IMR-90 (cell line): Measurements from ENCODE around the gene ARL6IP6. TPM values are rescaled to one million over a fixed set of nuclear protein-coding genes. Genes with fewer than 3 reads are reported as not detected.

Experiments used
- ATAC-seq: fragments of 200-7000 bp; cut with Tn5 transposase; 2 replicates; pipeline ENCODE4 v1.9.1; 2020; ENCODE audit warnings: low read depth, mild to moderate bottlenecking, moderate library complexity
- BruUV-seq: library from RNA; stranded (reverse); fragments of 400-500 nt; replicated peaks from 2 replicates; lab custom pipeline; 2021; lab: Mats Ljungman, UMichigan
- CTCF ChIA-PET: fragments of 300-600 bp; formaldehyde crosslinking; extraction: SDS; loops from one replicate; lab custom pipeline; 2021; ENCODE audit warnings: antibody characterized with exemption; lab: Yijun Ruan, JAX
- POLR2A ChIA-PET: fragments of 300-600 bp; sonication (Branson Sonifier 250); formaldehyde crosslinking; loops from one replicate; lab custom pipeline; 2022; ENCODE audit warnings: antibody characterized with exemption; ENCODE audit not compliant: unreplicated experiment; lab: Charles Lee
- DNase-seq: peaks from one replicate; pipeline ENCODE4 v3.0.0; 2013
- H2AFZ ChIP-seq: replicated peaks from 2 replicates; pipeline ENCODE3; 2013; ENCODE audit warnings: low read length, mild to moderate bottlenecking; ENCODE audit not compliant: poor library complexity
- H2AK5ac ChIP-seq: 2 replicates; pipeline ENCODE4 v1.6.1; 2013; ENCODE audit warnings: low read depth, low read length, inconsistent platforms
- H2AK9ac ChIP-seq: replicated peaks from 2 replicates; pipeline ENCODE3; 2013; ENCODE audit warnings: mild to moderate bottlenecking, low read depth, low read length, moderate library complexity; ENCODE audit not compliant: poor library complexity
- H2BK120ac ChIP-seq: 2 replicates; pipeline ENCODE4 v1.6.1; 2013; ENCODE audit warnings: low read depth, low read length, inconsistent platforms
- H2BK15ac ChIP-seq: 3 replicates; pipeline ENCODE4 v1.6.1; 2013; ENCODE audit warnings: low read depth, low read length, inconsistent platforms
- H2BK20ac ChIP-seq: 2 replicates; pipeline ENCODE4 v1.6.1; 2013; ENCODE audit warnings: low read depth, mild to moderate bottlenecking, inconsistent platforms, low read length, moderate library complexity
- H2BK5ac ChIP-seq: 2 replicates; pipeline ENCODE4 v1.6.1; 2013; ENCODE audit warnings: mild to moderate bottlenecking, low read depth, low read length, inconsistent platforms; ENCODE audit not compliant: poor library complexity, severe bottlenecking
- H3K14ac ChIP-seq: replicated peaks from 2 replicates; pipeline ENCODE4 v1.6.1; 2013; ENCODE audit warnings: low read depth, low read length, inconsistent platforms
- H3K18ac ChIP-seq: 2 replicates; pipeline ENCODE4 v1.6.1; 2013; ENCODE audit warnings: low read depth, low read length, control low read depth
- H3K23ac ChIP-seq: 2 replicates; pipeline ENCODE4 v1.6.1; 2013; ENCODE audit warnings: low read depth, low read length, inconsistent platforms
- H3K27ac ChIP-seq: 2 replicates; pipeline ENCODE4 v1.5.1; 2013; ENCODE audit warnings: mild to moderate bottlenecking, control low read depth, low read length; ENCODE audit not compliant: insufficient read depth
- H3K27me3 ChIP-seq: 2 replicates; pipeline ENCODE4 v1.6.1; 2013; ENCODE audit warnings: low read length; ENCODE audit not compliant: control insufficient read depth, insufficient read depth
- H3K36me3 ChIP-seq: 2 replicates; pipeline ENCODE4 v1.6.1; 2013; ENCODE audit warnings: low read length, mixed read lengths; ENCODE audit not compliant: control insufficient read depth, insufficient read depth
- H3K4ac ChIP-seq: 2 replicates; pipeline ENCODE4 v1.6.1; 2013; ENCODE audit warnings: low read depth, low read length, inconsistent platforms
- H3K4me1 ChIP-seq: 2 replicates; pipeline ENCODE4 v1.6.1; 2013; ENCODE audit warnings: low read length, mixed read lengths; ENCODE audit not compliant: control insufficient read depth, insufficient read depth
- H3K4me2 ChIP-seq: 2 replicates; pipeline ENCODE4 v1.6.1; 2013; ENCODE audit warnings: low read depth, mild to moderate bottlenecking, control low read depth, low read length, moderate library complexity
- H3K4me3 ChIP-seq: 2 replicates; pipeline ENCODE4 v1.5.1; 2013; ENCODE audit warnings: low read depth, mild to moderate bottlenecking, control low read depth, low read length, moderate library complexity; ENCODE audit not compliant: insufficient read depth
- H3K56ac ChIP-seq: 2 replicates; pipeline ENCODE4 v1.6.1; 2013; ENCODE audit warnings: low read length, inconsistent platforms; ENCODE audit not compliant: insufficient read depth; ENCODE audit errors: extremely low read depth
- H3K79me1 ChIP-seq, 2 experiments: 2 replicates each; pipeline ENCODE4 v1.6.1; 2013; ENCODE audit warnings: low read length in 2 of 2, inconsistent platforms in 1 of 2, low read depth in 1 of 2
- H3K9ac ChIP-seq: 2 replicates; pipeline ENCODE4 v1.6.1; 2013; ENCODE audit warnings: low read depth, low read length, control low read depth
- H3K9me1 ChIP-seq: 2 replicates; pipeline ENCODE4 v1.6.1; 2013; ENCODE audit warnings: low read length, inconsistent platforms; ENCODE audit not compliant: insufficient read depth
- H3K9me3 ChIP-seq: 2 replicates; pipeline ENCODE4 v1.6.1; 2013; ENCODE audit warnings: low read length; ENCODE audit not compliant: control insufficient read depth, insufficient read depth
- H4K20me1 ChIP-seq: 2 replicates; pipeline ENCODE4 v1.6.1; 2013; ENCODE audit warnings: low read length, inconsistent platforms; ENCODE audit not compliant: insufficient read depth
- H4K5ac ChIP-seq: 2 replicates; pipeline ENCODE4 v1.6.1; 2013; ENCODE audit warnings: mild to moderate bottlenecking, low read depth, low read length, control low read depth
- H4K8ac ChIP-seq, 2 experiments: 2 replicates each; pipeline ENCODE4 v1.6.1; 2013; ENCODE audit warnings: low read depth in 2 of 2, low read length in 2 of 2, control low read depth in 1 of 2, inconsistent platforms in 1 of 2
- H4K91ac ChIP-seq: 2 replicates; pipeline ENCODE4 v1.6.1; 2013; ENCODE audit warnings: low read depth, low read length, inconsistent platforms; ENCODE audit not compliant: insufficient read depth
- BHLHE40 ChIP-seq: fragments of 150-350 bp; IDR thresholded peaks from 2 replicates; pipeline ENCODE4 v1.6.1; 2016; ENCODE audit warnings: mild to moderate bottlenecking, low read depth, low read length
- CEBPB ChIP-seq: IDR thresholded peaks from 2 replicates; pipeline ENCODE4 v1.6.1; 2012; ENCODE audit warnings: low read depth, low read length, improper control_type of control experiment
- CHD1 ChIP-seq: IDR thresholded peaks from 2 replicates; pipeline ENCODE4 v1.6.1; 2012; ENCODE audit warnings: low read depth, low read length, improper control_type of control experiment
- CTCF ChIP-seq: conservative IDR thresholded peaks from 2 replicates; pipeline ENCODE4 v1.5.1; 2012; ENCODE audit warnings: mild to moderate bottlenecking, low read depth, low read length, improper control_type of control experiment
- FOS ChIP-seq: fragments of 150-350 bp; IDR thresholded peaks from 2 replicates; pipeline ENCODE4 v1.6.1; 2016; ENCODE audit warnings: low read depth, low read length
- MAFK ChIP-seq: IDR thresholded peaks from 2 replicates; pipeline ENCODE4 v1.6.1; 2012; ENCODE audit warnings: low read depth, low read length, improper control_type of control experiment
- MAZ ChIP-seq: IDR thresholded peaks from 2 replicates; pipeline ENCODE4 v1.6.1; 2012; ENCODE audit warnings: low read depth, mild to moderate bottlenecking, low read length, improper control_type of control experiment, moderate library complexity, borderline replicate concordance
- MXI1 ChIP-seq: IDR thresholded peaks from 2 replicates; pipeline ENCODE4 v1.6.1; 2012; ENCODE audit warnings: low read depth, mild to moderate bottlenecking, low read length, moderate library complexity, borderline replicate concordance
- NFE2L2 ChIP-seq: fragments of 150-350 bp; IDR thresholded peaks from 2 replicates; pipeline ENCODE4 v1.6.1; 2016; ENCODE audit warnings: low read depth, mild to moderate bottlenecking, low read length
- POLR2A ChIP-seq: IDR thresholded peaks from 2 replicates; pipeline ENCODE4 v1.6.1; 2012; ENCODE audit warnings: mild to moderate bottlenecking, low read depth, low read length
- RAD21 ChIP-seq: IDR thresholded peaks from 2 replicates; pipeline ENCODE4 v1.6.1; 2012; ENCODE audit warnings: low read length, improper control_type of control experiment
- RCOR1 ChIP-seq: IDR thresholded peaks from 2 replicates; pipeline ENCODE4 v1.6.1; 2012; ENCODE audit warnings: mild to moderate bottlenecking, low read length, improper control_type of control experiment; ENCODE audit not compliant: insufficient replicate concordance
- RFX5 ChIP-seq: IDR thresholded peaks from 2 replicates; pipeline ENCODE4 v1.8.0; 2012; ENCODE audit warnings: low read depth, mild to moderate bottlenecking, low read length, moderate library complexity
- SMC3 ChIP-seq: fragments of 150-350 bp; IDR thresholded peaks from 2 replicates; pipeline ENCODE4 v1.6.1; 2016; ENCODE audit warnings: low read depth, mild to moderate bottlenecking, antibody characterized with exemption, low read length, moderate library complexity
- USF2 ChIP-seq: fragments of 150-350 bp; IDR thresholded peaks from 2 replicates; pipeline ENCODE4 v1.6.1; 2017; ENCODE audit warnings: mild to moderate bottlenecking, antibody characterized with exemption, low read length, low read depth
- WGBS, 2 experiments: methylation state at CpG; one replicate each; pipeline versions ENCODE4 v1.1.5 to v1.1.7; 2013; ENCODE audit warnings: missing lambda C conversion rate in 2 of 2; ENCODE audit not compliant: insufficient read length in 1 of 2; ENCODE audit errors: extremely low coverage in 2 of 2; 5-methylcytosine and 5-hydroxymethylcytosine counted together
- dilution Hi-C: fragments of 300-500 bp; cut with HindIII; formaldehyde crosslinking; loops from one replicate; pipeline ENCODE4 v1.14.3; 2018; ENCODE audit warnings: low sequenced_read_pairs; ENCODE audit not compliant: unreplicated experiment
- in situ Hi-C: fragments of 300-500 bp; cut with MboI; formaldehyde crosslinking; loops from 3 replicates; pipeline ENCODE4 v1.14.3; 2019; ENCODE audit warnings: low sequenced_read_pairs, inconsistent platforms, mixed read lengths
- intact Hi-C: fragments of 100-400 bp; cut with micrococcal nuclease; formaldehyde crosslinking; loops from 2 replicates; pipeline ENCODE4 v1.10.0; 2022
- polyA plus RNA-seq, 3 experiments: library from polyadenylated mRNA; depleted of rRNA; stranded (reverse); fragments of >200 nt; gene quantifications; 2 replicates each; pipeline ENCODE4 v1.2.3, GENCODE V29; 2012; ENCODE audit warnings: low replicate concordance in 1 of 3
- total RNA-seq: library from RNA; depleted of rRNA; stranded (reverse); fragments of >200 nt; gene quantifications from 2 replicates; pipeline ENCODE4 v1.2.3, GENCODE V29; 2012
- TF ChIP-seq, protein P1 (sequence below): fragments of 150-350 bp; IDR thresholded peaks from 2 replicates; pipeline ENCODE4 v1.6.1; 2016; ENCODE audit warnings: low read depth, mild to moderate bottlenecking, low read length, moderate library complexity, borderline replicate concordance

The ARL6IP6 gene
- total and polyA plus RNA-seq, 2 of the 4 experiments (the other 2 are of a cell fraction): 4.1 to 14.7 TPM

GRCh38 chr2:152804687-152805408 lies 86.4 kb downstream of the ARL6IP6 start:
- in situ Hi-C loops: no loop called here
- H3K27me3 ChIP-seq: no peaks in the 10 kb centered on the region
- no peak overlapping the region for H2AK5ac ChIP-seq
- no peak overlapping the region for H3K23ac ChIP-seq
- no peak overlapping the region for H3K18ac ChIP-seq
- H3K79me1 ChIP-seq: no peaks in the 10 kb centered on the region
- H2BK20ac ChIP-seq: no peak overlapping the region
- H3K27ac ChIP-seq: no peak overlapping the region
- H3K14ac ChIP-seq: no peak overlapping the region
- H2BK120ac ChIP-seq: no peak overlapping the region
- DNase-seq: no peak
- H3K9ac ChIP-seq: no peak overlapping the region
- no peaks in the 10 kb centered on the region for H3K9me3 ChIP-seq
- no peaks in the 10 kb centered on the region for H3K36me3 ChIP-seq
- H2AK9ac ChIP-seq: no peak overlapping the region
- no CpG with 5 or more reads among the region's 29 CpGs for WGBS, 2 experiments
- ATAC-seq: no peak
- no peak overlapping the region for H4K8ac ChIP-seq
- H3K4me1 ChIP-seq: no peaks in the 10 kb centered on the region
- H3K4me3 ChIP-seq: no peak overlapping the region
- no peaks in the 10 kb centered on the region for H4K20me1 ChIP-seq
- no peak overlapping the region for H3K4ac ChIP-seq
- CTCF ChIA-PET: no interaction called here
- no peak overlapping the region for H3K56ac ChIP-seq
- BruUV-seq: no TSS peak
- H3K9me1 ChIP-seq: no peaks in the 10 kb centered on the region
- H2BK5ac ChIP-seq: no peak overlapping the region
- no peak overlapping the region for H4K91ac ChIP-seq
- no peak overlapping the region for H2BK15ac ChIP-seq
- TF ChIP-seq NFE2L2 (no peak), RAD21 (no peak), SMC3 (no peak), MXI1 (no peak), RCOR1 (no peak), CTCF (no peak), CEBPB (no peak), CHD1 (no peak), BHLHE40 (no peak), FOS (no peak), POLR2A (no peak), USF2 (no peak), RFX5 (no peak), MAFK (no peak), MAZ (no peak)
- TF ChIP-seq, protein P1, sequence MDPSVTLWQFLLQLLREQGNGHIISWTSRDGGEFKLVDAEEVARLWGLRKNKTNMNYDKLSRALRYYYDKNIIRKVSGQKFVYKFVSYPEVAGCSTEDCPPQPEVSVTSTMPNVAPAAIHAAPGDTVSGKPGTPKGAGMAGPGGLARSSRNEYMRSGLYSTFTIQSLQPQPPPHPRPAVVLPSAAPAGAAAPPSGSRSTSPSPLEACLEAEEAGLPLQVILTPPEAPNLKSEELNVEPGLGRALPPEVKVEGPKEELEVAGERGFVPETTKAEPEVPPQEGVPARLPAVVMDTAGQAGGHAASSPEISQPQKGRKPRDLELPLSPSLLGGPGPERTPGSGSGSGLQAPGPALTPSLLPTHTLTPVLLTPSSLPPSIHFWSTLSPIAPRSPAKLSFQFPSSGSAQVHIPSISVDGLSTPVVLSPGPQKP: no peak
- intact Hi-C loops: no loop called here
- POLR2A ChIA-PET: no interaction called here
- H2AFZ ChIP-seq: no peak overlapping the region
- H3K4me2 ChIP-seq: no peak overlapping the region
- dilution Hi-C loops: no loop called here
- no peak overlapping the region for H4K5ac ChIP-seq
